HCT116 (cell line): Measurements from ENCODE around the gene ZNF135. TPM values are rescaled to one million over a fixed set of nuclear protein-coding genes. Genes with fewer than 3 reads are reported as not detected.

ENCODE experiments used
- ATAC-seq: fragments of 200-7000 bp; cut with Tn5 transposase; 2 replicates; pipeline ENCODE4 v1.9.1; 2020; ENCODE audit warnings: mild to moderate bottlenecking, moderate library complexity
- BruUV-seq: library from RNA; stranded (reverse); fragments of 400-500 nt; replicated peaks from 2 replicates; lab custom pipeline; 2021; lab: Mats Ljungman, UMichigan
- CTCF ChIA-PET: fragments of 300-600 bp; sonication (Branson Sonifier 250); formaldehyde crosslinking; loops from one replicate; lab custom pipeline; 2021; ENCODE audit warnings: antibody characterized with exemption; lab: Charles Lee
- POLR2A ChIA-PET: fragments of 300-600, 350-600 bp; sonication (Branson Sonifier 250); formaldehyde crosslinking; loops from one replicate; lab custom pipeline; 2021; ENCODE audit warnings: antibody characterized with exemption; lab: Charles Lee
- RAD21 ChIA-PET, 2 experiments: fragments of 300-600 bp; sonication (Branson Sonifier 250); formaldehyde crosslinking; loops; one replicate each; lab custom pipeline; 2023; ENCODE audit warnings: low total read pairs in 2 of 2; ENCODE audit not compliant: uncharacterized antibody in 2 of 2, unreplicated experiment in 2 of 2, low non-redundant PET in 1 of 2; lab: Charles Lee
- DNase-seq: peaks from one replicate; pipeline ENCODE4 v3.0.0-alpha.2; 2010; ENCODE audit warnings: low read depth, low spot score
- H2AFZ ChIP-seq: fragments of 200-600 bp; shearing (Covaris generic), sonication (generic); 2 replicates; pipeline ENCODE4 v1.6.1; 2017; ENCODE audit warnings: low read depth, mixed run types, mixed read lengths, antibody characterized with exemption, low read length; ENCODE audit not compliant: poor library complexity, severe bottlenecking
- H3K27ac ChIP-seq: 2 replicates; pipeline ENCODE4 v1.5.1; 2012; ENCODE audit warnings: low read depth, low read length
- H3K27me3 ChIP-seq: fragments of 200-600 bp; sonication (generic); 2 replicates; pipeline ENCODE4 v1.6.1; 2016; ENCODE audit warnings: mixed run types, low read length, mixed read lengths; ENCODE audit not compliant: insufficient read depth
- H3K36me3 ChIP-seq, 2 experiments: fragments of 200-500 bp in 1 of 2; fragments of 200-600 bp in 1 of 2; sonication (Bioruptor generic) in 1 of 2; sonication (generic) in 1 of 2; 2 replicates each; pipeline versions ENCODE4 v1.5.1 to v1.6.1; 2014 to 2016; ENCODE audit warnings: low read length in 2 of 2, inconsistent platforms in 1 of 2, mixed read lengths in 1 of 2, mixed run types in 1 of 2; ENCODE audit not compliant: insufficient read depth in 2 of 2, control insufficient read depth in 1 of 2
- H3K4me1 ChIP-seq, 2 experiments: fragments of 200-600 bp in 1 of 2; sonication (generic) in 1 of 2; 2 replicates each; pipeline versions ENCODE4 v1.5.1 to v1.6.1; 2012 to 2017; ENCODE audit warnings: low read length in 2 of 2, inconsistent platforms in 1 of 2, mild to moderate bottlenecking in 1 of 2, mixed read lengths in 1 of 2, mixed run types in 1 of 2, moderate library complexity in 1 of 2; ENCODE audit not compliant: insufficient read depth in 2 of 2, control insufficient read depth in 1 of 2
- H3K4me2 ChIP-seq: fragments of 200-600 bp; sonication (generic); 2 replicates; pipeline ENCODE4 v1.6.1; 2017; ENCODE audit warnings: mixed run types, low read length, mixed read lengths
- H3K4me3 ChIP-seq, 2 experiments: fragments of 200-600 bp in 1 of 2; sonication (generic) in 1 of 2; replicated peaks in 1 of 2; 2 replicates each; pipeline ENCODE4 v1.5.1; 2011 to 2016; ENCODE audit warnings: low read length in 2 of 2, control low read depth in 1 of 2, low read depth in 1 of 2, mild to moderate bottlenecking in 1 of 2, mixed read lengths in 1 of 2, mixed run types in 1 of 2
- H3K79me2 ChIP-seq: fragments of 200-600 bp; sonication (generic); 2 replicates; pipeline ENCODE4 v1.6.1; 2017; ENCODE audit warnings: mild to moderate bottlenecking, mixed run types, low read length, moderate library complexity, mixed read lengths; ENCODE audit not compliant: insufficient read depth
- H3K9ac ChIP-seq: fragments of 200-600 bp; sonication (generic); 2 replicates; pipeline ENCODE4 v1.6.1; 2016; ENCODE audit warnings: low read length, mixed read lengths
- H3K9me2 ChIP-seq: fragments of 200-600 bp; sonication (generic), shearing (Covaris generic); 2 replicates; pipeline ENCODE4 v1.6.1; 2017; ENCODE audit warnings: mixed run types, mild to moderate bottlenecking, moderate library complexity; ENCODE audit not compliant: insufficient read depth
- H3K9me3 ChIP-seq, 2 experiments: fragments of 200-500 bp in 1 of 2; fragments of 200-600 bp in 1 of 2; sonication (Bioruptor generic) in 1 of 2; sonication (generic) in 1 of 2; 2 replicates each; pipeline ENCODE4 v1.6.1; 2014 to 2017; ENCODE audit warnings: low read length in 2 of 2, mixed read lengths in 2 of 2, inconsistent platforms in 1 of 2, low read depth in 1 of 2, mild to moderate bottlenecking in 1 of 2, mixed run types in 1 of 2, moderate library complexity in 1 of 2; ENCODE audit not compliant: control insufficient read depth in 1 of 2, insufficient read depth in 1 of 2
- H4K20me1 ChIP-seq: fragments of 200-600 bp; sonication (generic), shearing (Covaris generic); 2 replicates; pipeline ENCODE4 v1.6.1; 2017; ENCODE audit warnings: mixed run types, mild to moderate bottlenecking, moderate library complexity; ENCODE audit not compliant: insufficient read depth
- CEBPB ChIP-seq: IDR thresholded peaks from 2 replicates; pipeline ENCODE4 v1.6.1; 2012; ENCODE audit warnings: low read depth
- CTCF ChIP-seq, 3 experiments: fragments of 200-600 bp in 1 of 3; sonication (generic) in 1 of 3; IDR thresholded peaks in 2 of 3; conservative IDR thresholded peaks in 1 of 3; 2 replicates each; pipeline ENCODE4 v1.5.1; 2012 to 2017; ENCODE audit warnings: low read depth in 2 of 3, low read length in 2 of 3, antibody characterized with exemption in 1 of 3, borderline replicate concordance in 1 of 3, control low read depth in 1 of 3, mild to moderate bottlenecking in 1 of 3, mixed read lengths in 1 of 3, mixed run types in 1 of 3, moderate library complexity in 1 of 3; ENCODE audit not compliant: insufficient read depth in 1 of 3
- EZH2phosphoT487 ChIP-seq: fragments of 200-600 bp; IDR thresholded peaks from 2 replicates; pipeline ENCODE4 v1.6.1; 2018; ENCODE audit warnings: antibody characterized with exemption, borderline replicate concordance
- FOSL1 ChIP-seq: IDR thresholded peaks from 2 replicates; pipeline ENCODE4 v1.6.1; 2012; ENCODE audit warnings: low read depth
- JUND ChIP-seq: IDR thresholded peaks from 2 replicates; pipeline ENCODE4 v1.6.1; 2012
- MAX ChIP-seq: IDR thresholded peaks from 2 replicates; pipeline ENCODE4 v1.6.1; 2012
- POLR2A ChIP-seq: IDR thresholded peaks from 2 replicates; pipeline ENCODE4 v1.7.0; 2011; ENCODE audit warnings: borderline replicate concordance; ENCODE audit not compliant: insufficient read depth, insufficient read length; ENCODE audit errors: extremely low read depth
- POLR2AphosphoS5 ChIP-seq: IDR thresholded peaks from 2 replicates; pipeline ENCODE4 v1.6.1; 2011; ENCODE audit warnings: mild to moderate bottlenecking, low read depth, low read length, moderate library complexity
- RAD21 ChIP-seq: IDR thresholded peaks from 2 replicates; pipeline ENCODE4 v1.6.1; 2012; ENCODE audit warnings: low read depth, mild to moderate bottlenecking
- SIN3A ChIP-seq: IDR thresholded peaks from 2 replicates; pipeline ENCODE4 v1.6.1; 2012; ENCODE audit warnings: low read depth
- YY1 ChIP-seq: IDR thresholded peaks from 2 replicates; pipeline ENCODE4 v1.6.1; 2011; ENCODE audit warnings: low read length, low read depth, moderate library complexity, mild to moderate bottlenecking; ENCODE audit not compliant: insufficient replicate concordance; ENCODE audit errors: extremely low read depth
- ZFX ChIP-seq: fragments of 450-650 bp; IDR thresholded peaks from 2 replicates; pipeline ENCODE4 v1.6.1; 2017
- intact Hi-C: fragments of 100-400 bp; cut with micrococcal nuclease; formaldehyde crosslinking; loops from 2 replicates; pipeline ENCODE4 v1.10.0; 2022
- total RNA-seq: library from RNA; stranded (reverse); gene quantifications from one replicate; pipeline ENCODE4 v1.2.1, GENCODE V29; 2021; ENCODE audit not compliant: unreplicated experiment
- TF ChIP-seq, protein P1 (sequence below): IDR thresholded peaks from 2 replicates; pipeline ENCODE4 v1.6.1; 2012; ENCODE audit warnings: low read depth

Gene ZNF135
- total RNA-seq, 1 experiment from 2014 or later = not detected

DNA sequence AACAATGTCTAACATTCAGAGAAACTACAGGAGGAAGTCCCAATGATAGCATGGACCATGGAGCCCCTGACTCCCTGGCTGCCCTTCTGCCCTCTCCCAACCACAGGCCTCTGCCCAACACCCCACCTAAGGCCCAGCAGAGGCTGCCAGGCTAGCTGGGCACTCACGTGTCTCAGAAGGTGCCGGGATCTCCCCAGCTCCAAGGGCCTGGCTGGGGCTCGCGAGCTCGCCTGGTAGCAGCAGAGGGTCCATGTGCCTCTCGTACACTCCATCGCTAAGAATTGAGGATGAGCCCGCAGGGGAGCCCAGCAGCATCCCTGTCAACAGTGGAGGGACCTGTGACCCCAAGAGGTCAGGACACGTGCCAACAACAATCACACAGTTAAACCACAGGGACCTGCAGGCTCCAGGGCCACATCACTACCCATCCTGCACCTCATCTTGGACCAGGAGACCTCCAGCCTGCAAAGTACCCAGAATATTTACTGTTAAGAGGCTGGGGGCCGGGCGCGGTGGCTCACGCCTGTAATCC is 29.5 kb downstream of the ZNF135 start:
- H4K20me1 ChIP-seq = no peaks in the 10 kb centered on the region
- no peak for DNase-seq
- RAD21 ChIA-PET = no interaction called here
- H3K4me1 ChIP-seq = no peaks in the 10 kb centered on the region
- H3K4me3 ChIP-seq = no peak overlapping the region
- POLR2A ChIA-PET = no interaction called here
- H3K4me2 ChIP-seq = no peak overlapping the region
- no TSS peak for BruUV-seq
- CTCF ChIA-PET = no interaction called here
- H2AFZ ChIP-seq = no peak overlapping the region
- H3K27ac ChIP-seq = no peak overlapping the region
- intact Hi-C loops = no loop called here
- no peaks in the 10 kb centered on the region for H3K27me3 ChIP-seq
- peaks cover 9 to 16% of the 10 kb centered on the region in 2 experiments; a peak in 2 of 4 replicates for H3K9me3 ChIP-seq
- H3K9me2 ChIP-seq = no peaks in the 10 kb centered on the region
- H3K36me3 ChIP-seq = no peaks in the 10 kb centered on the region
- no peak overlapping the region for H3K9ac ChIP-seq
- ATAC-seq = no peak
- no peaks in the 10 kb centered on the region for H3K79me2 ChIP-seq
- TF ChIP-seq ZFX = no peak
- no peak for TF ChIP-seq RAD21
- TF ChIP-seq YY1 = no peak
- TF ChIP-seq EZH2phosphoT487 = no peak
- no peak for TF ChIP-seq CEBPB
- TF ChIP-seq MAX = no peak
- no peak for TF ChIP-seq POLR2AphosphoS5
- TF ChIP-seq CTCF (IDR thresholded peaks at IDR 0.05 in 2 of 3, conservative IDR thresholded peaks at IDR 0.05 in 1 of 3; ENCODE audit: borderline replicate concordance in 1 of 3, insufficient read depth in 1 of 3, low read depth in 2 of 3, low read length in 2 of 3) = no peak
- TF ChIP-seq, protein P1, sequence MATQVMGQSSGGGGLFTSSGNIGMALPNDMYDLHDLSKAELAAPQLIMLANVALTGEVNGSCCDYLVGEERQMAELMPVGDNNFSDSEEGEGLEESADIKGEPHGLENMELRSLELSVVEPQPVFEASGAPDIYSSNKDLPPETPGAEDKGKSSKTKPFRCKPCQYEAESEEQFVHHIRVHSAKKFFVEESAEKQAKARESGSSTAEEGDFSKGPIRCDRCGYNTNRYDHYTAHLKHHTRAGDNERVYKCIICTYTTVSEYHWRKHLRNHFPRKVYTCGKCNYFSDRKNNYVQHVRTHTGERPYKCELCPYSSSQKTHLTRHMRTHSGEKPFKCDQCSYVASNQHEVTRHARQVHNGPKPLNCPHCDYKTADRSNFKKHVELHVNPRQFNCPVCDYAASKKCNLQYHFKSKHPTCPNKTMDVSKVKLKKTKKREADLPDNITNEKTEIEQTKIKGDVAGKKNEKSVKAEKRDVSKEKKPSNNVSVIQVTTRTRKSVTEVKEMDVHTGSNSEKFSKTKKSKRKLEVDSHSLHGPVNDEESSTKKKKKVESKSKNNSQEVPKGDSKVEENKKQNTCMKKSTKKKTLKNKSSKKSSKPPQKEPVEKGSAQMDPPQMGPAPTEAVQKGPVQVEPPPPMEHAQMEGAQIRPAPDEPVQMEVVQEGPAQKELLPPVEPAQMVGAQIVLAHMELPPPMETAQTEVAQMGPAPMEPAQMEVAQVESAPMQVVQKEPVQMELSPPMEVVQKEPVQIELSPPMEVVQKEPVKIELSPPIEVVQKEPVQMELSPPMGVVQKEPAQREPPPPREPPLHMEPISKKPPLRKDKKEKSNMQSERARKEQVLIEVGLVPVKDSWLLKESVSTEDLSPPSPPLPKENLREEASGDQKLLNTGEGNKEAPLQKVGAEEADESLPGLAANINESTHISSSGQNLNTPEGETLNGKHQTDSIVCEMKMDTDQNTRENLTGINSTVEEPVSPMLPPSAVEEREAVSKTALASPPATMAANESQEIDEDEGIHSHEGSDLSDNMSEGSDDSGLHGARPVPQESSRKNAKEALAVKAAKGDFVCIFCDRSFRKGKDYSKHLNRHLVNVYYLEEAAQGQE = no peak
- TF ChIP-seq SIN3A = no peak
- no peak for TF ChIP-seq FOSL1
- no peak for TF ChIP-seq POLR2A
- TF ChIP-seq JUND = no peak
